GM12892 (cell line): ENCODE data around the gene LARGE1.

Experiments used
- POLR2A ChIP-seq: IDR thresholded peaks from 2 replicates; pipeline ENCODE4 v1.6.1; 2011; ENCODE audit warnings: low read depth, low read length, control low read depth
- POLR2AphosphoS5 ChIP-seq: IDR thresholded peaks from 2 replicates; pipeline ENCODE4 v1.6.1; 2011; ENCODE audit warnings: low read depth, low read length, control low read depth

DNA sequence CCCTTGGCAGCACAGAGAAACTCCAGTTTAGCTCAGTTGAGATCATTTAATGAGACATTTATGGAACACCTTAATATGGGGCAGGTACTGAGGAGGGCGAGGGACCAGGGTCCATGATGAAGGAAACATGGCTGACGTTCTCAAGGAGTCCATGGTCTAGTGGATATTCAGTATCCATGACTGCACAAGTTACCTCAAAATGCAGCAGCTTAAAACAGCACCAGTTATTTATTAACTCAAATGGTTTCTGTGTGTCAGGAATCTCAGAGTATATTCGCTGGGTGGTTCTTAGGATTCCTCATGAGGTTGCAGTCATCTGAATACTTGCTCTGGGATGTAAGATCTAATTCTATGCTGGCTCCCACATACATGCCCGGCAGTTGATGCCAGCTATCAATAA is 346.8 kb downstream of the LARGE1 start:
- TF ChIP-seq POLR2AphosphoS5, result no peak
- no peak for TF ChIP-seq POLR2A
